ENCODE measurements around the gene NEURL1B.

Gene NEURL1B

DNA sequence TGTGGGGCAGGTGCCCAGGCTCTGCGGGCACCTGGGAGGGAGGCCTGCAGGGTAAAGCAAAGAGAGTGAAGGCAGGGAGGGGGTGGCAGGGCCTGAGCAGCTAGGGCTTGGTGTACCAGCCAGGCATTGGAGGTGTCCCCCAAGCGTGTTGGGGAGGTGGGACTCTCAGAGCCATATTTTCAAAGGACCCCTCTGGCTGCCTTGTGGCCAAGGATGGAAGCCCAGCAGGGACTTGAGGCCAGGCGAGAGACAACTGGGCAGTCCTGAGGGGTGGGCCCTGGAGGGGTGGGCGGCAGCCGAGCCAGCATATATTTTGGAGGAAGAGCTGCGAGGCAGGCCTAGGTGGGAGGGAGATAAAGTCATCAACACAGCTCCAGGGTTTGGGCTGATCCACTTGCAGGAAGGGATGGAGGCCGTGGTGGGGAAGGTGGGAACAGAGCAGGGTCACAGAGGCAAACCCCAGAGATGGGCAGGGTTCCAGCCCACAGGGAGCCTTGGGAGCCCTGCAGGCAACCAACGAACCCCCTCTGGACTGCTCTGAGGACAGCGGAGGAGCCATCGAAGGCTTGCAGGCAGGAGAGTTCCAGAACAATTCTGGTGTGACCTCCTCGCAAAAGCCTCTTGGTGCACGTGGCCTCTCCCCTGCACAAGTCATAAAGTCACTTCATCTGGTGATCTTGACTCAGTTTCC lies 94.2 kb downstream of the NEURL1B start:
- no peak for DNase-seq

DNA sequence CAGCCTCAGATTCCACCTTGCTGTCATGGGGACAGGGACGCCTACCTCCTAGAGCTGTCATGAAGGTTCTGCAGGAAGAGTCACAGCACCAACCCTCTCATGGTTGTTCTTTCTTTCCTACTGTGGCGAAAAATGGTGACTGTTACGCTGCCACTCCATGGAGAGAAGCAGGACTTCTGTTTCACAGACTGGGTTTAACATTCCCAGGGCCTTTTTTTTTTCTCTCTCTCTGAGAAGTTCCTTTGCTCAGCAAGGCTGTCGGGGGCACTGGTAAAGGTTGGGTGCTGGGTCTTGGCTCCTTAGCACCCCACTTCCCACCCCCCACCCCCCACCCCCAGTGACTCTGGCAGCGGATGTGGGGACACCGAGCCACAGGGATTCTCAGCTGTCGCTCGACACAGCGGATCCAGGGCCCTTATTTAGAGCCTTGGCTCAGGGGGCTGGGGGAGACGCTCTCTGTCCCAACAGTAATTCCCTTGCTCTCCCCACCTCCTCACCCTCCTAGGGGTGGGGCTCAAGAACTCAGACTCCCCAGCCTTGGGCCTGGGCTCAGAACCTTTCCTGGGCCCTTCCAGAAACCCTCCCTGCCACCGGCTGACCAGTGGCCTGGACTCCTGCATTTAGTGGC lies 95.6 kb downstream of the NEURL1B start:
- no peak for DNase-seq

DNA sequence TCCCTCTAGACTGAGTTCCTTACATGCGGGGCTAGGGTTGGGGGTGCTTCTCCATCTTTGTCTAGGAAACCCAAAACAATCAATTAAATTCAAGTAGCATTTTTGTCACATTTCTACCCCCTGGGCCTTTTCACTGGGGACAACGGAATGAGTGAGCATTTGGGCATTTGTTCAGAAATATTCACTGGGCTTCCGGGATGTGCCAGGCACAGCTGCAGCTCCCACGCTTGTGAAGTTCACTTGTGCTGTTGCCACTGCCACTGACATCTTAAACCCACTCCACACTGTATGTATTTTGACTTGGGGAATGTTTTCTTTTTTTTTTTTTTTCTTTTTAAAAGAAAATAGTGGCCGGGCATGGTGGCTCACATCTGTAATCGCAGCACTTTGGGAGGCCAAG lies 98.3 kb downstream of the NEURL1B start:
- no peak for DNase-seq

DNA sequence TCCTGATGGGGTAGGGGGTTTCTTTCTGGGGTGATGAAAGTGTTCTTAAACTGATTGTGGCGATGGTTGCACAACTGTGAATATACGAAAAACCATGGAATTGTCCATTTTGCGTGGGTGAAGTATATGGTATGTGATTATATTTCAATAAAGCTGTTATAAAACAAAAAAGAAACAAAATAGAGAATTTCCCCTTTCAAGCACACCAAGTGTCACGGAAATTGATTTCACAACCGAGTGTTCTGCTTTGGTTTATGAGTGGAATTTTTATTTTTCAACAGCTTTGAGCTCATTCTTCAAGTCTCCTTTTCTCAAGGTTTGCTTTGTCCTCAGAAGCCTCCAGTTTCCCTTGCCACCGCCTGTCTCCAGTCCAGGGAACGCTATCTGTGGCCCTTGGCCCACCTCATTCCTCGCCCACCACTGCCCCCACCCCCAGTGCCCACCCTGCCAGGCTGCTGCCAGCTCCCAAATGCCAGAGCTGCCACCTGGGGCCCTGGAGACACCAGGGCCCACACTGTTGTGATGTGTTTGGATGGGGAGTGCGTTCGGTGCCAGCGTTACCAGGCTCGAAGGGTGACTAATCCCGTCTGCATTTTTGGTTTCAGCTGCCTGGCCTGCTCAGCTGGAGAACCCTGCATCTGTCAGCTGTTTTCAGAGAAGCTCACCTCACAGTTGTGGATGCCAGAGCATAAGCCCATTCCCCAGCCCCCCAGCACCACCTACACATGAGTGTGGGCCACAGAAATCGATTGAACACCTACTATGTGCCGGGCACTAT lies 99.6 kb downstream of the NEURL1B start:
- DNase-seq: peak; percentile 88

Measured in femur (tissue), 1 donor.